GM12878 (cell line): ENCODE measurements around the gene BBS12. TPM values are rescaled to one million over a fixed set of nuclear protein-coding genes. Genes with fewer than 3 reads are reported as not detected.

Source experiments
- ATAC-seq: fragments of 200-7000 bp; cut with Tn5 transposase; 3 replicates; pipeline ENCODE4 v1.9.1; 2020; ENCODE audit warnings: mild to moderate bottlenecking, moderate library complexity
- BruUV-seq: library from RNA; stranded (reverse); fragments of 400-500 nt; replicated peaks from 2 replicates; lab custom pipeline; 2021; lab: Mats Ljungman, UMichigan
- CTCF ChIA-PET: fragments of 300-600 bp; sonication (Branson Sonifier 250); formaldehyde crosslinking; extraction: SDS; loops from one replicate; lab custom pipeline; 2021; ENCODE audit warnings: inconsistent platforms; lab: Yijun Ruan, JAX
- POLR2A ChIA-PET: fragments of 350-600 bp; formaldehyde crosslinking; extraction: SDS; loops from one replicate; lab custom pipeline; 2021; ENCODE audit warnings: inconsistent platforms; lab: Charles Lee
- RAD21 ChIA-PET: fragments of 300-600 bp; sonication (Branson Sonifier 250); formaldehyde crosslinking; loops from one replicate; lab custom pipeline; 2023; ENCODE audit warnings: antibody characterized with exemption; ENCODE audit not compliant: unreplicated experiment; lab: Charles Lee
- SMC1A ChIA-PET: fragments of 300-600 bp; sonication (Branson Sonifier 250); formaldehyde crosslinking; loops from one replicate; lab custom pipeline; 2023; ENCODE audit not compliant: unreplicated experiment, uncharacterized antibody; lab: Charles Lee
- DNase-seq: peaks from one replicate; pipeline ENCODE4 v3.0.0-alpha.2; 2011; ENCODE audit warnings: low read depth, low spot score
- FAIRE-seq: peaks from 3 replicates; lab custom pipeline; 2011; peaks lifted over from hg19 to GRCh38; lab: Jason Lieb, UNC
- H2AFZ ChIP-seq: 2 replicates; pipeline ENCODE4 v1.6.0; 2011; ENCODE audit warnings: low read depth, low read length, control low read depth; ENCODE audit not compliant: control insufficient read depth
- H3K27ac ChIP-seq: 2 replicates; pipeline ENCODE4 v1.5.1; 2011; ENCODE audit warnings: control low read depth; ENCODE audit not compliant: control insufficient read depth, insufficient read depth
- H3K27me3 ChIP-seq, 2 experiments: replicated peaks in 1 of 2; 2 replicates each; pipeline versions ENCODE4 v1.6.0 to v1.6.1; 2011; ENCODE audit warnings: low read length in 1 of 2; ENCODE audit not compliant: control insufficient read depth in 2 of 2, insufficient read depth in 2 of 2
- H3K36me3 ChIP-seq, 2 experiments: 2 replicates each; pipeline ENCODE4 v1.5.1; 2011; ENCODE audit warnings: low read length in 1 of 2; ENCODE audit not compliant: control insufficient read depth in 2 of 2, insufficient read depth in 2 of 2
- H3K4me1 ChIP-seq: 2 replicates; pipeline ENCODE4 v1.6.1; 2011; ENCODE audit warnings: mild to moderate bottlenecking, low read length, moderate library complexity, mixed read lengths; ENCODE audit not compliant: control insufficient read depth, insufficient read depth
- H3K4me2 ChIP-seq: 2 replicates; pipeline ENCODE4 v1.6.0; 2011; ENCODE audit warnings: control low read depth; ENCODE audit not compliant: control insufficient read depth, insufficient read depth
- H3K4me3 ChIP-seq: fragments of 200-600 bp; sonication (generic); 2 replicates; pipeline ENCODE4 v1.5.1; 2016
- H3K79me2 ChIP-seq: 2 replicates; pipeline ENCODE4 v1.6.0; 2011; ENCODE audit warnings: low read length; ENCODE audit not compliant: control insufficient read depth, insufficient read depth
- H3K9ac ChIP-seq: 2 replicates; pipeline ENCODE4 v1.8.0; 2011; ENCODE audit warnings: low read length, control low read depth, mixed read lengths; ENCODE audit not compliant: control insufficient read depth, insufficient read depth
- H3K9me3 ChIP-seq: replicated peaks from 3 replicates; pipeline ENCODE4 v1.5.1; 2011; ENCODE audit warnings: mild to moderate bottlenecking, low read length; ENCODE audit not compliant: control insufficient read depth, insufficient read depth
- H4K20me1 ChIP-seq: 2 replicates; pipeline ENCODE4 v1.6.0; 2011; ENCODE audit not compliant: control insufficient read depth, insufficient read depth
- BMI1 ChIP-seq: fragments of 450-650 bp; IDR thresholded peaks from 2 replicates; pipeline ENCODE4 v1.6.1; 2016; ENCODE audit warnings: mild to moderate bottlenecking, moderate library complexity, borderline replicate concordance
- CREM ChIP-seq: IDR thresholded peaks from 2 replicates; pipeline ENCODE4 v1.6.1; 2014; ENCODE audit warnings: antibody characterized with exemption, low read depth
- CTCF ChIP-seq, 3 experiments: IDR thresholded peaks in 2 of 3; conservative IDR thresholded peaks in 1 of 3; 2 replicates each; pipeline ENCODE4 v1.5.1; 2011; ENCODE audit warnings: low read depth in 3 of 3, low read length in 3 of 3, mild to moderate bottlenecking in 3 of 3, control low read depth in 2 of 3, moderate library complexity in 2 of 3, inconsistent platforms in 1 of 3, mixed read lengths in 1 of 3; ENCODE audit not compliant: control insufficient read depth in 2 of 3, insufficient read depth in 1 of 3; ENCODE audit errors: extremely low read depth in 1 of 3
- HDAC6 ChIP-seq: fragments of 200-600 bp; sonication (generic); IDR thresholded peaks from one replicate; pipeline ENCODE4 v1.8.0; 2017; ENCODE audit warnings: antibody characterized with exemption; ENCODE audit not compliant: unreplicated experiment
- HDGF ChIP-seq: fragments of 450-650 bp; IDR thresholded peaks from 2 replicates; pipeline ENCODE4 v1.6.1; 2016; ENCODE audit warnings: antibody characterized with exemption
- NRF1 ChIP-seq: conservative IDR thresholded peaks from 2 replicates; pipeline ENCODE4 v1.6.1; 2011; ENCODE audit warnings: mild to moderate bottlenecking, low read depth, low read length, improper control_type of control experiment
- PAX5 ChIP-seq: IDR thresholded peaks from 2 replicates; pipeline ENCODE4 v1.6.1; 2011; ENCODE audit warnings: low read depth, low read length, borderline replicate concordance
- PAX8 ChIP-seq: fragments of 450-650 bp; IDR thresholded peaks from 2 replicates; pipeline ENCODE4 v1.6.1; 2017; ENCODE audit warnings: mild to moderate bottlenecking, moderate library complexity
- RAD21 ChIP-seq: IDR thresholded peaks from 2 replicates; pipeline ENCODE4 v1.6.1; 2011; ENCODE audit warnings: mild to moderate bottlenecking, low read depth, low read length, moderate library complexity; ENCODE audit not compliant: insufficient read depth
- RBBP5 ChIP-seq: fragments of 200-600 bp; sonication (generic); conservative IDR thresholded peaks from 2 replicates; pipeline ENCODE4 v1.6.1; 2016
- RELA ChIP-seq: fragments of 450-650 bp; IDR thresholded peaks from 2 replicates; pipeline ENCODE4 v1.8.0; 2014; ENCODE audit warnings: borderline replicate concordance; ENCODE audit not compliant: partially characterized antibody
- RFX5 ChIP-seq: IDR thresholded peaks from 2 replicates; pipeline ENCODE4 v1.6.1; 2011; ENCODE audit warnings: low read depth, low read length, improper control_type of control experiment
- SMC3 ChIP-seq: IDR thresholded peaks from 2 replicates; pipeline ENCODE4 v1.6.1; 2011; ENCODE audit warnings: low read length, improper control_type of control experiment, borderline replicate concordance
- SRF ChIP-seq, 2 experiments: IDR thresholded peaks; 2 replicates each; pipeline ENCODE4 v1.6.1; 2011; ENCODE audit warnings: low read depth in 2 of 2, low read length in 2 of 2, mild to moderate bottlenecking in 1 of 2, moderate library complexity in 1 of 2
- TBL1XR1 ChIP-seq: IDR thresholded peaks from 2 replicates; pipeline ENCODE4 v1.6.1; 2012; ENCODE audit warnings: low read depth, low read length, improper control_type of control experiment
- YBX1 ChIP-seq: fragments of 450-650 bp; IDR thresholded peaks from 2 replicates; pipeline ENCODE4 v1.6.1; 2016; ENCODE audit warnings: antibody characterized with exemption
- ZNF24 ChIP-seq: fragments of 450-650 bp; IDR thresholded peaks from 2 replicates; pipeline ENCODE4 v1.6.1; 2017; ENCODE audit warnings: antibody characterized with exemption, mild to moderate bottlenecking
- WGBS: methylation state at CpG from one replicate; pipeline ENCODE4 v1.1.6; 2016; ENCODE audit warnings: low lambda C conversion rate; ENCODE audit not compliant: insufficient replicate concordance, insufficient coverage; ENCODE audit errors: missing lambda C conversion rate; 5-methylcytosine and 5-hydroxymethylcytosine counted together
- in situ Hi-C: fragments of 300-500 bp; cut with MboI; formaldehyde crosslinking; loops from 9 replicates; pipeline ENCODE4 v1.14.3; 2018; ENCODE audit warnings: mixed read lengths
- intact Hi-C: fragments of 100-400 bp; cut with micrococcal nuclease; formaldehyde crosslinking; loops from one replicate; pipeline ENCODE4 v1.14.2; 2022; ENCODE audit not compliant: unreplicated experiment
- polyA plus RNA-seq, 11 experiments: library from polyadenylated mRNA; depleted of rRNA in 4 of 11; unstranded in 6 of 11; stranded (reverse) in 5 of 11; fragments of >200 nt; fragmentation: Nextera tagmentation in 4 of 11; fragmentation: Illumina TruSeq in 1 of 11; extraction: Ambion mirVana in 4 of 11; extraction: Trizol in 1 of 11; gene quantifications; 1 replicate in 1 of 11; 2 replicates in 10 of 11; pipeline versions ENCODE4 v1.2.1 to v1.2.3, GENCODE V29; 2011 to 2016; ENCODE audit warnings: inconsistent platforms in 2 of 11, missing spikeins in 2 of 11, low read depth in 1 of 11
- total RNA-seq, 4 experiments: library from RNA; depleted of rRNA in 3 of 4; stranded (reverse); fragments of >200 nt in 3 of 4; fragmentation: Illumina TruSeq in 1 of 4; extraction: Trizol in 1 of 4; gene quantifications; 2 replicates each; pipeline versions ENCODE4 v1.2.1 to v1.2.3, GENCODE V29; 2013 to 2021

BBS12 gene
- total and polyA plus RNA-seq, 10 of the 15 experiments (the other 5 are each of a cell fraction or from before 2014, with no cell fraction given): 0.15 to 0.63 (median 0.42) TPM

GRCh38 chr4:122755675-122756074 lies 23.2 kb downstream of the BBS12 start:
- POLR2A ChIA-PET: no interaction called here
- ATAC-seq: no peak

GRCh38 chr4:122758033-122758432 lies 25.5 kb downstream of the BBS12 start:
- DNase-seq: no peak
- Histone ChIP-seq H3K9me3 (no peaks in the 10 kb centered on the region), H3K4me1 (peaks cover 6% of the 10 kb centered on the region; the same call in 1 of the 2 replicates), H3K27ac (no peak overlapping the region), H3K27me3 (no peaks in the 10 kb centered on the region), H2AFZ (no peak overlapping the region), H3K36me3 (no peaks in the 10 kb centered on the region), H3K79me2 (no peaks in the 10 kb centered on the region), H3K9ac (no peak overlapping the region), H3K4me3 (no peak overlapping the region), H4K20me1 (no peaks in the 10 kb centered on the region), H3K4me2 (no peak overlapping the region)
- intact Hi-C loops (loop anchor here (1.0 to 2.0 kb wide), 3 partner anchors 156 to 173 kb away; partner anchors contain the start of gene NUDT6), in situ Hi-C loops (no loop called here)
- ChIA-PET POLR2A (no interaction called here), CTCF (interaction anchor here (0.6 to 7.2 kb wide), 41 partner anchors 8 to 883 kb away, joined by 3 to 124 read pairs (median 4); partner anchors contain the start of genes BBS12 and NUDT6), SMC1A (interaction anchor here (0.6 to 6.3 kb wide), 14 partner anchors 10 to 172 kb away, joined by 3 to 73 read pairs (median 3); partner anchors contain the start of gene BBS12), RAD21 (interaction anchor here (0.6 to 2.9 kb wide), 13 partner anchors 10 to 180 kb away, joined by 3 to 34 read pairs (median 5); partner anchors contain the start of genes BBS12 and NUDT6)
- no peak for TF ChIP-seq PAX5
- peak; percentile 76 for TF ChIP-seq RAD21
- peak; percentile 43 to 60 (median 55); a peak in 5 of 6 replicates for TF ChIP-seq CTCF (IDR thresholded peaks at IDR 0.05 in 2 of 3, conservative IDR thresholded peaks at IDR 0.05 in 1 of 3; ENCODE audit: control insufficient read depth in 2 of 3, extremely low read depth in 1 of 3, insufficient read depth in 1 of 3, low read depth in 3 of 3, low read length in 3 of 3)
- peak; percentile 81; the same call in 1 of the 2 replicates for TF ChIP-seq SMC3
- no peak for TF ChIP-seq PAX8
- no peak for TF ChIP-seq YBX1
- TF ChIP-seq ZNF24: no peak
- peak; percentile 56 for ATAC-seq
- peak; percentile 86 for FAIRE-seq
- no TSS peak for BruUV-seq
- WGBS: 32% methylated on average over 2 of the region's 2 CpGs

More at GRCh38 chr4:122755675-122756074, 23.2 kb downstream of the BBS12 start:
- CTCF ChIA-PET: interaction anchor here (0.6 to 7.2 kb wide), 9 partner anchors 11 to 594 kb away, joined by 3 to 124 read pairs (median 5); no protein-coding TSS in a partner anchor
- H3K9me3 ChIP-seq: no peaks in the 10 kb centered on the region
- no peak overlapping the region for H3K27ac ChIP-seq
- SMC1A ChIA-PET: interaction anchor here (1.2 to 6.3 kb wide), 6 partner anchors 9 to 175 kb away, joined by 3 to 73 read pairs (median 6); partner anchors contain the start of genes BBS12 and NUDT6
- H3K4me1 ChIP-seq: no peaks in the 10 kb centered on the region
- H2AFZ ChIP-seq: no peak overlapping the region
- FAIRE-seq (no peak), DNase-seq (no peak)
- TF ChIP-seq CREM (no peak), RFX5 (no peak), RBBP5 (no peak), RELA (no peak), HDAC6 (no peak), PAX5 (no peak), TBL1XR1 (no peak), SRF (IDR thresholded peaks at IDR 0.05; ENCODE audit: low read depth in 2 of 2, low read length in 2 of 2) (no peak), BMI1 (no peak), NRF1 (no peak), HDGF (no peak)
- RAD21 ChIA-PET: interaction anchor here (0.7 to 2.2 kb wide), 3 partner anchors 159 to 175 kb away, joined by 3 to 10 read pairs (median 5); partner anchors contain the start of gene NUDT6
- no TSS peak for BruUV-seq
- intact Hi-C loops: no loop called here
- no peak overlapping the region for H3K9ac ChIP-seq
- no peaks in the 10 kb centered on the region for H4K20me1 ChIP-seq
- 43% methylated on average over 4 of the region's 4 CpGs for WGBS
- H3K4me2 ChIP-seq: no peak overlapping the region
- H3K27me3 ChIP-seq: no peaks in the 10 kb centered on the region
- in situ Hi-C loops: no loop called here
- H3K36me3 ChIP-seq: no peaks in the 10 kb centered on the region
- H3K4me3 ChIP-seq: no peak overlapping the region
- H3K79me2 ChIP-seq: no peaks in the 10 kb centered on the region
